HL-60 (cell line): Measurements from ENCODE around the gene B4GALT6.

ENCODE experiments used
- DNase-seq, 2 experiments: peaks; one replicate each; pipeline ENCODE4 v3.0.0-alpha.2; 2010 to 2020; ENCODE audit warnings: low read depth in 1 of 2, low spot score in 1 of 2
- H3K27ac ChIP-seq: fragments of 250-450 bp; sonication (Bioruptor Pico); replicated peaks from 2 replicates; pipeline ENCODE4 v1.5.1; 2020; ENCODE audit warnings: mild to moderate bottlenecking, moderate library complexity
- H3K27me3 ChIP-seq: fragments of 250-450 bp; sonication (Bioruptor Pico); 2 replicates; pipeline ENCODE4 v1.5.1; 2021; ENCODE audit warnings: mild to moderate bottlenecking, moderate library complexity; ENCODE audit not compliant: insufficient read depth, poor library complexity, severe bottlenecking
- H3K4me3 ChIP-seq: replicated peaks from 2 replicates; pipeline ENCODE4 v1.5.1; 2011; ENCODE audit warnings: mild to moderate bottlenecking, control low read depth, low read length; ENCODE audit not compliant: insufficient read depth
- CTCF ChIP-seq: IDR thresholded peaks from one replicate; pipeline ENCODE4 v1.5.1; 2011; ENCODE audit warnings: low read length, control low read depth, inconsistent platforms; ENCODE audit not compliant: insufficient read depth
- GABPA ChIP-seq: IDR thresholded peaks from 2 replicates; pipeline ENCODE4 v1.6.1; 2012; ENCODE audit warnings: low read depth
- POLR2AphosphoS5 ChIP-seq: IDR thresholded peaks from 2 replicates; pipeline ENCODE4 v1.6.1; 2012; ENCODE audit warnings: low read depth
- REST ChIP-seq: IDR thresholded peaks from 2 replicates; pipeline ENCODE4 v1.6.1; 2012; ENCODE audit warnings: low read depth; ENCODE audit not compliant: insufficient replicate concordance
- SPI1 ChIP-seq: IDR thresholded peaks from 2 replicates; pipeline ENCODE4 v1.6.1; 2012; ENCODE audit warnings: low read depth, mild to moderate bottlenecking, borderline replicate concordance

The B4GALT6 gene

GRCh38 chr18:31697351-31698298, 13.2 kb upstream of the B4GALT6 start:
- Histone ChIP-seq H3K27me3 (peaks cover 5% of the 10 kb centered on the region), H3K4me3 (no peak overlapping the region), H3K27ac (no peak overlapping the region)
- DNase-seq: no peak
- TF ChIP-seq CTCF (no peak), REST (no peak), POLR2AphosphoS5 (no peak), GABPA (no peak), SPI1 (no peak)

GRCh38 chr18:31695989-31696388, 11.6 kb upstream of the B4GALT6 start:
- Histone ChIP-seq H3K27me3 (peaks cover 5% of the 10 kb centered on the region), H3K4me3 (no peak overlapping the region), H3K27ac (no peak overlapping the region)
- TF ChIP-seq POLR2AphosphoS5 (no peak), GABPA (no peak)
- no peak for DNase-seq

GRCh38 chr18:31694297-31694696, 9.9 kb upstream of the B4GALT6 start:
- DNase-seq: no peak
- Histone ChIP-seq H3K27ac (no peak overlapping the region), H3K4me3 (no peak overlapping the region), H3K27me3 (peaks cover 7% of the 10 kb centered on the region)
- TF ChIP-seq GABPA: no peak
- no peak for TF ChIP-seq POLR2AphosphoS5
- no peak for TF ChIP-seq CTCF
- no peak for TF ChIP-seq REST
- no peak for TF ChIP-seq SPI1

GRCh38 chr18:31688606-31689005, 4.2 kb upstream of the B4GALT6 start:
- Histone ChIP-seq H3K27me3 (peaks cover 26% of the 10 kb centered on the region), H3K27ac (no peak overlapping the region), H3K4me3 (no peak overlapping the region)
- DNase-seq: no peak
- TF ChIP-seq REST: no peak
- TF ChIP-seq POLR2AphosphoS5: no peak
- no peak for TF ChIP-seq SPI1
- no peak for TF ChIP-seq GABPA
- no peak for TF ChIP-seq CTCF
